Upper lobe of left lung (tissue), 4 donors: ENCODE data around the gene GABRB1.

Source experiments
- CTCF ChIP-seq, 6 experiments: fragments of 450-650 bp in 4 of 6; fragments of 200-600 bp in 2 of 6; sonication (generic) in 2 of 6; IDR thresholded peaks; one replicate each; pipeline ENCODE4 v1.5.1; 2016 to 2019; ENCODE audit warnings: antibody characterized with exemption in 6 of 6
- POLR2A ChIP-seq, 4 donors: fragments of 450-650 bp; IDR thresholded peaks; one replicate each; pipeline ENCODE4 v1.5.1; 2016 to 2017; ENCODE audit warnings: antibody characterized with exemption in 4 of 4, mild to moderate bottlenecking in 2 of 4
- POLR2AphosphoS5 ChIP-seq, 2 donors: sonication (generic); formaldehyde crosslinking; IDR thresholded peaks; one replicate each; pipeline ENCODE4 v1.5.1; 2017; ENCODE audit warnings: antibody characterized with exemption in 2 of 2

DNA sequence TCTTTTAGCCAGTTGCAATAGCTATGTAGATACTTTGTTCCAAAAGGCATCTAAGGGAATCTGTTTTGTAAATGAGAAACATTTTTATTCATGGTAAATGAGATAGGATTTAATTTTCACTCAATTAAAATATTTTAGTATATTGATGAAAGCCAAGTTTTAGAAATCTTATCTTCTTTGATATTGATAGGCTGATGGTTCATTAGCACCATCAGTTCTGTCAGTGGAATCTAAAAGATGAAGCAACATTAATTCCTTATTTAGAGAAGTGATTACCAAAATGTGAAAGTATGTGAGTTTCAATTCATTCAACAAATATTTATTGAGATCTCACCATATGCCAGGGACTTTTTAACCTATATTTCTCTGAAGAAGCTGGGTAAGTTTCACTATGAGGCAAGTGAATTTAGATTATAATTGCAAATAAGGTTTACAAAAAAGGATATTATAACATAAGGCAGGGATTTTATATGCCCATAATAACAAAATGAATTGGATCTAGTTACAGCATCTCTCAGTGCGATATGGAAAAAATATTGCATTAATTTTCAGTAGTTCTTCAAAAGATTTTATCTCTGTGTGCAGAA is 79.3 kb downstream of the GABRB1 start:
- TF ChIP-seq CTCF (IDR thresholded peaks at IDR 0.05) = no peak
- TF ChIP-seq POLR2AphosphoS5 (IDR thresholded peaks at IDR 0.05) = no peak
- TF ChIP-seq POLR2A (IDR thresholded peaks at IDR 0.05) = no peak
